Neural cell (in vitro differentiated cells): ENCODE results near the gene MIA2. TPM values are rescaled to one million over a fixed set of nuclear protein-coding genes. Genes with fewer than 3 reads are reported as not detected.

Source experiments
- H2AFZ ChIP-seq: fragments of 200-600, 300-800 bp; sonication (generic), shearing (Covaris generic); 2 replicates; pipeline ENCODE4 v1.6.0; 2014; ENCODE audit warnings: low read depth, mild to moderate bottlenecking, antibody characterized with exemption, low read length, moderate library complexity
- H3F3A ChIP-seq: fragments of 200-600 bp; shearing (Covaris generic); 2 replicates; pipeline ENCODE4 v1.6.1; 2016; ENCODE audit warnings: mild to moderate bottlenecking, moderate library complexity, mixed read lengths, antibody characterized with exemption, low read length; ENCODE audit not compliant: insufficient read depth, poor library complexity, severe bottlenecking
- H3K27ac ChIP-seq: fragments of 200-600, 300-800 bp; sonication (generic), shearing (Covaris generic); 2 replicates; pipeline ENCODE4 v1.5.1; 2014; ENCODE audit warnings: mild to moderate bottlenecking, low read length, moderate library complexity
- H3K27me3 ChIP-seq: fragments of 300-800, 200-600 bp; sonication (generic), shearing (Covaris generic); 2 replicates; pipeline ENCODE4 v1.6.0; 2014; ENCODE audit warnings: mild to moderate bottlenecking, low read depth, low read length, moderate library complexity; ENCODE audit not compliant: insufficient read depth
- H3K36me3 ChIP-seq: fragments of 300-800, 200-600 bp; sonication (generic), shearing (Covaris generic); 2 replicates; pipeline ENCODE4 v1.5.1; 2014; ENCODE audit warnings: mild to moderate bottlenecking, antibody characterized with exemption, low read length, moderate library complexity; ENCODE audit not compliant: insufficient read depth
- H3K4me2 ChIP-seq: fragments of 300-800, 200-600 bp; sonication (generic), shearing (Covaris generic); 2 replicates; pipeline ENCODE4 v1.6.0; 2014; ENCODE audit warnings: mild to moderate bottlenecking, low read length
- H3K4me3 ChIP-seq: fragments of 300-800, 200-600 bp; sonication (generic), shearing (Covaris generic); 2 replicates; pipeline ENCODE4 v1.5.1; 2014; ENCODE audit warnings: mild to moderate bottlenecking, low read length, moderate library complexity
- H3K79me2 ChIP-seq: fragments of 200-600 bp; shearing (Covaris generic); replicated peaks from 2 replicates; pipeline ENCODE4 v1.6.0; 2014; ENCODE audit warnings: mild to moderate bottlenecking, low read length, moderate library complexity; ENCODE audit not compliant: insufficient read depth
- H3K9ac ChIP-seq: fragments of 300-800, 200-600 bp; sonication (generic), shearing (Covaris generic); 2 replicates; pipeline ENCODE4 v1.6.1; 2016; ENCODE audit warnings: mild to moderate bottlenecking, low read length, mixed read lengths
- H3K9me2 ChIP-seq: fragments of 200-600 bp; shearing (Covaris generic); 2 replicates; pipeline ENCODE4 v1.6.1; 2016; ENCODE audit warnings: mild to moderate bottlenecking, low read length, mixed read lengths; ENCODE audit not compliant: insufficient read depth
- H3K9me3 ChIP-seq: fragments of 200-600, 300-800 bp; sonication (generic), shearing (Covaris generic); 2 replicates; pipeline ENCODE4 v1.6.1; 2016; ENCODE audit warnings: mild to moderate bottlenecking, mixed run types, low read length, moderate library complexity, mixed read lengths
- H4K20me1 ChIP-seq: fragments of 200-600 bp; shearing (Covaris generic); 2 replicates; pipeline ENCODE4 v1.6.1; 2016; ENCODE audit warnings: mild to moderate bottlenecking, mixed run types; ENCODE audit not compliant: insufficient read depth
- CTCF ChIP-seq: fragments of 450-650 bp; IDR thresholded peaks from 2 replicates; pipeline ENCODE4 v1.5.1; 2014; ENCODE audit warnings: antibody characterized with exemption, mild to moderate bottlenecking, moderate library complexity; ENCODE audit not compliant: poor library complexity, severe bottlenecking
- EP300 ChIP-seq: fragments of 450-650 bp; conservative IDR thresholded peaks from 2 replicates; pipeline ENCODE4 v1.6.1; 2014; ENCODE audit warnings: antibody characterized with exemption, mild to moderate bottlenecking, moderate library complexity; ENCODE audit not compliant: poor library complexity, severe bottlenecking
- EZH2 ChIP-seq: fragments of 200-600, 300-800 bp; shearing (Covaris generic), sonication (generic); IDR thresholded peaks from 2 replicates; pipeline ENCODE4 v1.6.1; 2014; ENCODE audit warnings: antibody characterized with exemption, low read length, borderline replicate concordance, mild to moderate bottlenecking; ENCODE audit not compliant: insufficient read depth, poor library complexity, severe bottlenecking
- MXI1 ChIP-seq: fragments of 450-650 bp; conservative IDR thresholded peaks from 2 replicates; pipeline ENCODE4 v1.6.1; 2014; ENCODE audit warnings: antibody characterized with exemption, mild to moderate bottlenecking; ENCODE audit not compliant: poor library complexity, severe bottlenecking
- POLR2AphosphoS5 ChIP-seq: IDR thresholded peaks from 2 replicates; pipeline ENCODE4 v1.6.1; 2012
- RAD21 ChIP-seq: fragments of 450-650 bp; conservative IDR thresholded peaks from 2 replicates; pipeline ENCODE4 v1.6.1; 2014; ENCODE audit warnings: antibody characterized with exemption, mild to moderate bottlenecking, moderate library complexity
- REST ChIP-seq: IDR thresholded peaks from 2 replicates; pipeline ENCODE4 v1.6.1; 2012; ENCODE audit warnings: borderline replicate concordance
- SMC3 ChIP-seq: fragments of 450-650 bp; conservative IDR thresholded peaks from 2 replicates; pipeline ENCODE4 v1.6.1; 2014; ENCODE audit warnings: antibody characterized with exemption, mild to moderate bottlenecking, moderate library complexity; ENCODE audit not compliant: poor library complexity
- TAF1 ChIP-seq: IDR thresholded peaks from 2 replicates; pipeline ENCODE4 v1.6.1; 2012; ENCODE audit warnings: low read depth
- polyA plus RNA-seq: library from polyadenylated mRNA; depleted of rRNA; stranded (reverse); fragments of >200 nt; gene quantifications from 2 replicates; pipeline ENCODE4 v1.2.3, GENCODE V29; 2014

The MIA2 gene
- polyA plus RNA-seq, 1 donor from 2014 or later = 17.7 TPM

DNA sequence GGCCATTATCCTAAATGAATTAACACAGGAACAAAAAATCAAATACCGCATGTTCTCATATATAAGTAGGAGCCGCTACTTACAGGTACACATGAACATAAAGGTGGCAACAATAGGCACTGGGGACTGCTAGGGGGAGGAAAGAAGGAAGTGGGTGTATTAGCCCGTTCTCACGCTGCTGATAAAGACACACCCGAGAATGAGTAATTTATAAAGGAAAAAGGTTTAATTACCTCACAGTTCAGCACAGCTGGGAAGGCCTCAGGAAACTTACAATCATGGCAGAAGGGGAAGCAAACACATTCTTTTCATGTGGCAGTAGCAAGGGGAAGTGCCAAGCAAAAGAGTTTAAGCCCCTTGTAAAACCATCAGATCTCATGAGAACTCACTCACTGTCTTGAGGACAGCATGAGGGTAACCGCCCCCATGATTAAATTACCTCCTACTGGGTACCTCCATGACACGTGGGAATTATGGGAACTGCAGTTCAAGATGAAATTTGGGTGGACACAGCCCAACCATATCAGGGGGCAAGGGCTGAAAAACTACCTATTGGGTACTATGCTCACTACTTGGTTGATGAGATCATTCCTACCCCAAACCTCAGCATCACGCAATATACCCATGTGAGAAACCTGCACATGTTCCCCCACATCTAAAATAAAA lies 16.4 kb upstream of the MIA2 start:
- Histone ChIP-seq H3K4me3 (no peak overlapping the region), H3K9me3 (no peaks in the 10 kb centered on the region), H3K27me3 (no peaks in the 10 kb centered on the region), H3K4me2 (no peak overlapping the region), H3F3A (no peaks in the 10 kb centered on the region), H3K9me2 (no peaks in the 10 kb centered on the region), H3K36me3 (no peaks in the 10 kb centered on the region), H3K9ac (no peak overlapping the region), H3K27ac (no peak overlapping the region), H3K79me2 (no peaks in the 10 kb centered on the region), H4K20me1 (no peaks in the 10 kb centered on the region), H2AFZ (no peak overlapping the region)
- no peak for TF ChIP-seq RAD21
- no peak for TF ChIP-seq EP300
- TF ChIP-seq MXI1 = no peak
- no peak for TF ChIP-seq EZH2
- no peak for TF ChIP-seq CTCF
- no peak for TF ChIP-seq POLR2AphosphoS5
- no peak for TF ChIP-seq SMC3
- TF ChIP-seq REST = no peak
- TF ChIP-seq TAF1 = no peak

- Histone ChIP-seq H3K27me3 (no peaks in the 10 kb centered on the region), H3K4me2 (no peak overlapping the region), H3K36me3 (no peaks in the 10 kb centered on the region), H3K27ac (no peak overlapping the region), H2AFZ (no peak overlapping the region), H3K4me3 (no peak overlapping the region), H3F3A (no peaks in the 10 kb centered on the region), H4K20me1 (no peaks in the 10 kb centered on the region), H3K9ac (no peak overlapping the region), H3K9me2 (no peaks in the 10 kb centered on the region), H3K9me3 (no peaks in the 10 kb centered on the region), H3K79me2 (no peaks in the 10 kb centered on the region)
- no peak for TF ChIP-seq POLR2AphosphoS5
- TF ChIP-seq EZH2 = no peak
Observed at GRCh38 chr14:39218171-39218769, 15.4 kb upstream of the MIA2 start.
